HepG2 (cell line): ENCODE data around the gene TTC9. TPM values are rescaled to one million over a fixed set of nuclear protein-coding genes. Genes with fewer than 3 reads are reported as not detected.

Experiments used
- ATAC-seq: fragments of 200-7000 bp; cut with Tn5 transposase; 3 replicates; pipeline ENCODE4 v1.9.1; 2020; ENCODE audit warnings: mild to moderate bottlenecking, moderate library complexity
- BruUV-seq: library from RNA; stranded (reverse); fragments of 400-500 nt; replicated peaks from 2 replicates; lab custom pipeline; 2021; lab: Mats Ljungman, UMichigan
- CTCF ChIA-PET: fragments of 300-600 bp; formaldehyde crosslinking; extraction: SDS; loops from one replicate; lab custom pipeline; 2021; ENCODE audit warnings: low total read pairs, inconsistent platforms, low intra/inter-chr PET ratio; lab: Yijun Ruan, JAX
- POLR2A ChIA-PET: fragments of 350-600 bp; sonication (Branson Sonifier 250); formaldehyde crosslinking; loops from one replicate; lab custom pipeline; 2020; ENCODE audit warnings: antibody characterized with exemption, inconsistent platforms; lab: Yijun Ruan, JAX
- DNase-seq: peaks from one replicate; pipeline ENCODE4 v3.0.0-alpha.2; 2015; ENCODE audit warnings: low spot score
- FAIRE-seq: peaks from 3 replicates; lab custom pipeline; 2011; peaks lifted over from hg19 to GRCh38; lab: Jason Lieb, UNC
- H2AFZ ChIP-seq: one replicate; pipeline ENCODE4 v1.6.1; 2011; ENCODE audit warnings: low read length, inconsistent platforms
- H3K27ac ChIP-seq: fragments of 300-600 bp; 3 replicates; pipeline ENCODE4 v1.8.0; 2011; ENCODE audit warnings: mixed run types, mild to moderate bottlenecking, mixed read lengths, low read length, inconsistent platforms; ENCODE audit not compliant: insufficient read depth; ENCODE audit errors: extremely low read length
- H3K27me3 ChIP-seq, 2 experiments: fragments of 200-600 bp in 1 of 2; 2 replicates in 1 of 2; 3 replicates in 1 of 2; pipeline versions ENCODE4 v1.6.0 to v1.8.0; 2011; ENCODE audit warnings: low read length in 2 of 2, mild to moderate bottlenecking in 2 of 2, moderate library complexity in 2 of 2, inconsistent platforms in 1 of 2; ENCODE audit not compliant: insufficient read depth in 2 of 2, control insufficient read depth in 1 of 2
- H3K36me3 ChIP-seq, 2 experiments: fragments of 200-600 bp in 1 of 2; replicated peaks in 1 of 2; 2 replicates in 1 of 2; 3 replicates in 1 of 2; pipeline versions ENCODE4 v1.5.1 to v1.8.0; 2011; ENCODE audit warnings: low read length in 2 of 2, inconsistent platforms in 1 of 2; ENCODE audit not compliant: insufficient read depth in 2 of 2, control insufficient read depth in 1 of 2
- H3K4me1 ChIP-seq: 2 replicates; pipeline ENCODE4 v1.5.1; 2012; ENCODE audit warnings: low read length, inconsistent platforms; ENCODE audit not compliant: insufficient read depth
- H3K4me2 ChIP-seq: 2 replicates; pipeline ENCODE4 v1.6.0; 2011; ENCODE audit warnings: low read depth, low read length, inconsistent platforms
- H3K4me3 ChIP-seq, 3 experiments: fragments of 200-600 bp in 1 of 3; sonication (generic), shearing (Covaris generic) in 1 of 3; replicated peaks in 1 of 3; 2 replicates each; pipeline ENCODE4 v1.5.1; 2011 to 2016; ENCODE audit warnings: low read length in 3 of 3, inconsistent platforms in 2 of 3, low read depth in 2 of 3, mild to moderate bottlenecking in 2 of 3, control low read depth in 1 of 3, mixed read lengths in 1 of 3; ENCODE audit not compliant: insufficient read depth in 1 of 3
- H3K79me2 ChIP-seq: one replicate; pipeline ENCODE4 v1.6.1; 2011; ENCODE audit warnings: low read length, inconsistent platforms; ENCODE audit not compliant: insufficient read depth
- H3K9ac ChIP-seq: 2 replicates; pipeline ENCODE4 v1.6.0; 2011; ENCODE audit warnings: mild to moderate bottlenecking, low read depth, low read length, inconsistent platforms; ENCODE audit not compliant: insufficient read depth
- H3K9me3 ChIP-seq: 2 replicates; pipeline ENCODE4 v1.5.1; 2012; ENCODE audit warnings: mild to moderate bottlenecking, low read length
- H4K20me1 ChIP-seq: 2 replicates; pipeline ENCODE4 v1.6.0; 2011; ENCODE audit warnings: inconsistent platforms, mild to moderate bottlenecking, low read length, moderate library complexity; ENCODE audit not compliant: insufficient read depth
- BORCS8-MEF2B ChIP-seq: sonication (generic); formaldehyde crosslinking; IDR thresholded peaks from 2 replicates; pipeline ENCODE4 v1.8.0; 2022; ENCODE audit warnings: mild to moderate bottlenecking, missing genetic modification reagents
- FLYWCH1 ChIP-seq: sonication (generic); formaldehyde crosslinking; IDR thresholded peaks from 2 replicates; pipeline ENCODE4 v1.8.1; 2023; ENCODE audit warnings: mild to moderate bottlenecking, missing genetic modification reagents
- GABPA ChIP-seq, 2 experiments: IDR thresholded peaks; 2 replicates each; pipeline ENCODE4 v1.6.1; 2011 to 2016; ENCODE audit warnings: low read depth in 2 of 2, low read length in 1 of 2, missing biosample characterization in 1 of 2, missing genetic modification characterization in 1 of 2
- LCORL ChIP-seq, 2 experiments: fragments of 450-650 bp in 1 of 2; sonication (generic) in 1 of 2; formaldehyde crosslinking in 1 of 2; IDR thresholded peaks; 2 replicates each; pipeline versions ENCODE4 v1.5.0 to v1.6.1; 2017 to 2020; ENCODE audit warnings: antibody characterized with exemption in 1 of 2, missing genetic modification reagents in 1 of 2
- THAP8 ChIP-seq: sonication (generic); formaldehyde crosslinking; IDR thresholded peaks from 2 replicates; pipeline ENCODE4 v1.5.1; 2020; ENCODE audit warnings: missing genetic modification reagents, mild to moderate bottlenecking, borderline replicate concordance
- ZFP91 ChIP-seq: sonication (generic); formaldehyde crosslinking; IDR thresholded peaks from 2 replicates; pipeline ENCODE4 v1.9.0; 2022; ENCODE audit warnings: missing genetic modification reagents, mild to moderate bottlenecking, borderline replicate concordance
- ZNF468 ChIP-seq: sonication (generic); formaldehyde crosslinking; IDR thresholded peaks from 2 replicates; pipeline ENCODE4 v1.8.0; 2022; ENCODE audit warnings: mild to moderate bottlenecking, moderate library complexity, missing genetic modification reagents
- ZNF547 ChIP-seq: sonication (generic); formaldehyde crosslinking; IDR thresholded peaks from 2 replicates; pipeline ENCODE4 v1.5.1; 2020; ENCODE audit warnings: mild to moderate bottlenecking, missing genetic modification reagents
- ZNF597 ChIP-seq: sonication (generic); formaldehyde crosslinking; IDR thresholded peaks from 2 replicates; pipeline ENCODE4 v1.5.0; 2020; ENCODE audit warnings: missing genetic modification reagents
- ZNF782 ChIP-seq: sonication (generic); formaldehyde crosslinking; IDR thresholded peaks from 2 replicates; pipeline ENCODE4 v1.4.0; 2020; ENCODE audit warnings: missing genetic modification reagents, mild to moderate bottlenecking, borderline replicate concordance
- ZNF790 ChIP-seq: sonication (generic); formaldehyde crosslinking; IDR thresholded peaks from 2 replicates; pipeline ENCODE4 v1.8.0; 2022; ENCODE audit warnings: missing genetic modification reagents, mild to moderate bottlenecking, borderline replicate concordance
- WGBS: methylation state at CpG from one replicate; pipeline ENCODE4 v1.1.6; 2017; ENCODE audit warnings: low lambda C conversion rate; 5-methylcytosine and 5-hydroxymethylcytosine counted together
- in situ Hi-C: cut with HindIII; loops from 2 replicates; pipeline ENCODE4 v1.10.0; 2017; ENCODE audit warnings: low pct_unique_long_range_greater_than_20kb; ENCODE audit not compliant: extremely low pct_ligation_motif_present
- intact Hi-C: fragments of 100-400 bp; cut with micrococcal nuclease; formaldehyde crosslinking; loops from one replicate; pipeline ENCODE4 v1.10.0; 2022; ENCODE audit not compliant: unreplicated experiment
- polyA plus RNA-seq, 8 experiments: library from polyadenylated mRNA; depleted of rRNA in 3 of 8; stranded (reverse) in 7 of 8; unstranded in 1 of 8; fragments of >200 nt; fragmentation: Illumina TruSeq in 4 of 8; extraction: Trizol in 4 of 8; gene quantifications; 2 replicates each; pipeline versions ENCODE4 v1.2.1 to v1.2.3, GENCODE V29; 2011 to 2016; ENCODE audit warnings: low read depth in 4 of 8, missing spikeins in 1 of 8, mixed read lengths in 1 of 8; ENCODE audit not compliant: insufficient read depth in 1 of 8
- total RNA-seq, 5 experiments: library from RNA; depleted of rRNA; stranded (reverse); fragments of >200 nt; fragmentation: Illumina TruSeq; extraction: Trizol; gene quantifications; 2 replicates each; pipeline ENCODE4 v1.2.3, GENCODE V29; 2016; ENCODE audit warnings: low read depth in 1 of 5

TTC9 gene
- total and polyA plus RNA-seq, 2 of the 13 experiments (the other 11 are each of a cell fraction or from before 2014, with no cell fraction given): 0.13 to 0.30 TPM

GRCh38 chr14:70654632-70655031, 12.9 kb downstream of the TTC9 start (continued):
- TF ChIP-seq ZFP91 (CRISPR knock-in tag) (no peak), ZNF597 (CRISPR knock-in tag) (no peak), THAP8 (CRISPR knock-in tag) (no peak), ZNF468 (no peak), ZNF790 (no peak)

GRCh38 chr14:70655110-70655826, 13.6 kb downstream of the TTC9 start:
- Histone ChIP-seq H3K27ac (no peak overlapping the region), H3K79me2 (no peaks in the 10 kb centered on the region), H3K36me3 (no peaks in the 10 kb centered on the region), H3K4me3 (no peak overlapping the region), H3K4me1 (no peaks in the 10 kb centered on the region), H4K20me1 (no peaks in the 10 kb centered on the region), H3K9ac (no peak overlapping the region), H3K27me3 (no peaks in the 10 kb centered on the region; a peak in 1 of 5 replicates), H3K4me2 (no peak overlapping the region), H3K9me3 (no peaks in the 10 kb centered on the region), H2AFZ (no peak overlapping the region)
- ChIA-PET CTCF (no interaction called here), POLR2A (no interaction called here)
- ATAC-seq (no peak), FAIRE-seq (no peak), DNase-seq (no peak)
- TF ChIP-seq LCORL (IDR thresholded peaks at IDR 0.05): no peak
- no peak for TF ChIP-seq LCORL (CRISPR knock-in tag; IDR thresholded peaks at IDR 0.05)
- TF ChIP-seq FLYWCH1 (CRISPR knock-in tag): no peak
- no peak for TF ChIP-seq GABPA (IDR thresholded peaks at IDR 0.05; ENCODE audit: low read depth, low read length)
- peak; percentile 25; the same call in 1 of the 2 replicates for TF ChIP-seq GABPA (CRISPR knock-in tag; IDR thresholded peaks at IDR 0.05; ENCODE audit: low read depth)
- no peak for TF ChIP-seq ZNF782 (CRISPR knock-in tag)
- no peak for TF ChIP-seq BORCS8-MEF2B (CRISPR knock-in tag)
- TF ChIP-seq ZNF547 (CRISPR knock-in tag): no peak
- WGBS: 77% methylated on average over 19 of the region's 19 CpGs
- intact Hi-C loops: no loop called here
- in situ Hi-C loops: no loop called here
- no TSS peak for BruUV-seq
